ENCODE measurements around the gene PLRG1. TPM values are rescaled to one million over a fixed set of nuclear protein-coding genes. Genes with fewer than 3 reads are reported as not detected.

The PLRG1 gene
- total RNA-seq, 2 experiments from 2014 or later, result 123 to 125 TPM

DNA sequence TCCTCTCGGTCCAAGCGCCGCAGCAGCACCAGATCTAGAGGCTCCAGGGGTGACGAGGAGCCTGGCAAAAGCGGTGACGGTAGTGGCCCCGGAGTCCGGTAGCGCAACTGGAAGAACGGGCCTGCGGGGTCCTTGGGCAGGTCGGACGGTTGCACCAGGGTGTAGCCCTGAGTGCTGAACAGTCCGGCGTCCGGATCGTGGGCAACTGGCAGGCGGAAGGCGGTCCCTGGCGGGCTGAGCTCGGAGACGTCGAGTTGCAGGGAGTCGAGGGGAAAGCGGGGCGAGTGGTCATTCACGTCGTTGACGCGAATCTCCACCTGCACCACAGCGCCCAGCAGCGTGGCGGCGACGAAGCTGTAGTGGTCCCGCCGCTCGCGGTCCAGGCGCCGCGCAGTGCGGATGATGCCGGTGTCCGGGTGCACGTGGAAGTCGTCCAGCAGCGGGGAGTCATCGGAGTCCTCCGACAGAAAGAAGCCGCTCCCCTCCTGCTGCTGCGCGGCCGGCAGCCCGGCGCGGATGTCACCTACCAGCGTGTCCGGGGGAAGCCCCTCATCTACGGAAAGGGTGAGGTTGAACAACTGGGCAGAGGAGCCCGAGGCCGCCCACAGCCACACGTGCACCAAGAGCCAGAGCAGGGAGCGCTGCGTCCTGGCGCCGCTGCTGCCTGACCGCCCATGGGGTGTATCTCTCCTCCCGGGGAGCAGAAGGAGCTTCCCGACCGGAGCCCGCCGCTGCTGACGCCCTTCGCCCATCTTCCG lies 59.4 kb downstream of the PLRG1 start:
- ChIA-PET CTCF (no interaction called here), POLR2A (no interaction called here)
- H3K27me3 Mint-ChIP-seq, result peaks cover 55% of the 10 kb centered on the region
- H3K27ac Mint-ChIP-seq, result no peak overlapping the region
- H3K4me1 Mint-ChIP-seq, result peaks cover 18% of the 10 kb centered on the region
- intact Hi-C loops (cut with DNase I, micrococcal nuclease), result loop anchor here (1.0 to 10.0 kb wide), 5 partner anchors 60 to 706 kb away; partner anchors contain the start of genes SFRP2 (in 2 of the 2) and PLRG1 (in 1 of the 2)
- peak; percentile 59 for DNase-seq
- no peaks in the 10 kb centered on the region for H3K36me3 Mint-ChIP-seq (ENCODE audit: low read depth)
- H3K9me3 Mint-ChIP-seq (ENCODE audit: low read depth), result no peaks in the 10 kb centered on the region
- peak; percentile 67 for ATAC-seq
- H3K4me3 Mint-ChIP-seq, result peak overlapping the region; percentile 67

DNA sequence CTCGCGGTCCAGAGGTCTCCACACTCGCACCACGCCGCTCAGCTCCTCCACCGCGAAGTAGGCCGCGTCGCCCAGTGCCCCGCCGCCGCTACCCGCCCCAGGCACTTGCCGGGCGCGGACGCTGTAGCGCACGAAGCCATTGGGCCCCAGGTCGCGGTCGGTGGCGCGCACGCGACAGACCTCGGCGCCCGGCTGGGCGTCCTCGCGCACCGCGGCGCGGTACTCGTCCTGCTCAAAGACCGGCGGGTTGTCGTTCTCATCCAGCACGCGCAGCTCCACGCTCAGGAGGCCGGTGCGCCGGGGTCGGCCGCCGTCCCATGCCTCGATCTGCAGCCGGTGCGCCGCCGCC lies 60.0 kb downstream of the PLRG1 start:
- intact Hi-C loops (cut with DNase I, micrococcal nuclease), result loop anchor here (5.0 to 10.0 kb wide), 4 partner anchors 158 to 705 kb away; partner anchors contain the start of gene SFRP2 (in 2 of the 2)
- H3K4me1 Mint-ChIP-seq, result peaks cover 18% of the 10 kb centered on the region
- POLR2A ChIA-PET, result no interaction called here
- peak overlapping the region; percentile 67 for H3K4me3 Mint-ChIP-seq
- CTCF ChIA-PET, result no interaction called here
- H3K27ac Mint-ChIP-seq, result no peak overlapping the region
- peak; percentile 17 for DNase-seq
- no peak for ATAC-seq
- H3K27me3 Mint-ChIP-seq, result peaks cover 53% of the 10 kb centered on the region
- no peaks in the 10 kb centered on the region for H3K36me3 Mint-ChIP-seq (ENCODE audit: low read depth)
- no peaks in the 10 kb centered on the region for H3K9me3 Mint-ChIP-seq (ENCODE audit: low read depth)

DNA sequence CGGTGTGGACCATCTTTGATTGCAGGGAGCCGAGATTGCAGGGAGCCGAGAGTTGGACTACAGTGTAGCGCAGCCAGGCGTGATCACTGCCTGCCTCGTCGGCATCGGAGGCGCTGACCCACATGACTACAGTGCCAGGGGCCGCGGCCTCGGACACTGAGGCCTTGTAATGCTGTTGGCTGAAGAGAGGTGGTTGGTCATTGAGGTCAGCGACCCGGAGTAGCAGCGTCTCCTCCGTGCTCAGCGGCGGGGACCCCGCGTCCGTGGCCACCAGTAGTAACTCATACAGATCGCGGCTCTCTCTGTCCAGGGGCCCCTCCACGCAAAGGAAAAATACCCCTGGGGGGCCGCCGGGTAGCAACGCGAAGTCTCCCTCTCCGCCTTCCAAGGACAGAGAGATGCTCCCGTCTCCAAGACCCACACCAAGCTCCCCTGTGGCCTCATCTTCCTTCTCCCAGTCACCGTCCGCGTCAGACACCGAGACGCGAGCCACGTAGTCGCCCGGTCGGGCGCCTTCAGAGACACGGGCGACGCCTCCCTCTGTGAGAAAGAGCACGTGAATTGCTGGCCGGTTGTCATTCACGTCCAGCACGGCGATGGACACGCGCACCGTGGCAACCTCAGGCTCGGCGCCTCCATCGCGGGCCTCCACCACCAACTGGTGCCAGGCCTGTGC lies 60.5 kb downstream of the PLRG1 start:
- H3K4me1 Mint-ChIP-seq, result peaks cover 18% of the 10 kb centered on the region
- no peak overlapping the region for H3K4me3 Mint-ChIP-seq
- no peaks in the 10 kb centered on the region for H3K9me3 Mint-ChIP-seq (ENCODE audit: low read depth)
- POLR2A ChIA-PET, result no interaction called here
- DNase-seq (peak; percentile 6), ATAC-seq (no peak)
- intact Hi-C loops (cut with DNase I, micrococcal nuclease), result loop anchor here (5.0 to 10.0 kb wide), 4 partner anchors 157 to 705 kb away; partner anchors contain the start of gene SFRP2 (in 2 of the 2)
- CTCF ChIA-PET, result no interaction called here
- no peak overlapping the region for H3K27ac Mint-ChIP-seq
- H3K36me3 Mint-ChIP-seq (ENCODE audit: low read depth), result no peaks in the 10 kb centered on the region
- peaks cover 53% of the 10 kb centered on the region for H3K27me3 Mint-ChIP-seq

DNA sequence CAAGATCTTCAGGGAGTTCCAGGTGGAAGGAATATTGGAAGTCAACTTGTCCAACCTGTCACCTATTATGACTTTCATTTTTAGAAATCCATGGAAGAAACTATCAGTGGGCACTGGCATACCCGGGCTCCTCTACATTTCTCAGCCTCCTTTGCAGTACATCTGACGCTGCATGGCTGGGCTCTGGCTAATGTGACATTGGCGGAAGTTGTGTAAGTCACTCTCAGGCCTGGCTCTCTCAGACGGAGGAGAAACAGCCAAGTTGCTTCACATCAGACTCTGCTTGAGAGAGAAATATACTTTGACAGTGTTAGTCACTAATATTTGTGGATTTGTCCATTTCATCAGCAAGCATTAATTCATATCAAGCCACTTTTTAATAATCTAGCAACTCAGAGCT lies 63.1 kb downstream of the PLRG1 start:
- DNase-seq (no peak), ATAC-seq (no peak)
- POLR2A ChIA-PET, result no interaction called here
- peaks cover 34% of the 10 kb centered on the region for H3K27me3 Mint-ChIP-seq
- CTCF ChIA-PET, result interaction anchor here (0.7 kb wide), 1 partner anchor 62 kb away, joined by 6 read pairs; no protein-coding TSS in a partner anchor
- no peak overlapping the region for H3K27ac Mint-ChIP-seq
- H3K36me3 Mint-ChIP-seq (ENCODE audit: low read depth), result no peaks in the 10 kb centered on the region
- intact Hi-C loops (cut with DNase I, micrococcal nuclease), result no loop called here
- no peaks in the 10 kb centered on the region for H3K9me3 Mint-ChIP-seq (ENCODE audit: low read depth)
- peaks cover 12% of the 10 kb centered on the region for H3K4me1 Mint-ChIP-seq
- H3K4me3 Mint-ChIP-seq, result no peak overlapping the region

DNA sequence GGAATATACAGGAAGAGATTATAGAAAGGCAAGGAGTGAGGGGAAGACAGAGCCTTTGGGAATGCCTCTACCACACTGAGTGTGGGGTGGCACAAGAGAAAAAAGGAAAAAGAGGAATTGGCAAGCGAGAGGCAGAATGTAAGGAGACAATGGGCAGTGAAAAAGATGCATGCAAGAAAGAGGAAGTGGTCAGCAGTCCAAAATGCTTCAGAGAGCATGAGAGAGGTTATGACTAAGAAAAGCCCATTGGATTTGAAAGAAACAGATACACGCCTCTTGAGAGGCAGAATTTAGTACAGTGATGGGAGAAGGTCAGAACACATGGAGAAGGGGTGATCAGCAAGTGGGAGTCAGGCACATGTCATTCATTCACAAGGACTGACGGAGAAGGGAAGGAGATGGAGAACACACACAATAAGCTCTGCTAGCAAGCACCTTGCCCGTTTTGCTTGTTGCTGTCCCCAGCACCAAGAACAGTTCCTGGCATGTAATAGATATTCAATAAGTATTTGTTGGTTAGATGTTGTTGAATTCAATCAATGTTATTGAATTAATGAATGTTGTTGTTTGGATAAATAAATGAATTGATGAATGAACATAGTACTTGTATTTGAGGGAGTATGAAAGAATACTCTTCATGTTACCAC lies 65.0 kb downstream of the PLRG1 start:
- Mint-ChIP-seq H3K27ac (no peak overlapping the region), H3K4me3 (no peak overlapping the region), H3K36me3 (ENCODE audit: low read depth) (no peaks in the 10 kb centered on the region), H3K27me3 (peaks cover 20% of the 10 kb centered on the region), H3K4me1 (no peaks in the 10 kb centered on the region), H3K9me3 (ENCODE audit: low read depth) (no peaks in the 10 kb centered on the region)
- intact Hi-C loops (cut with DNase I, micrococcal nuclease), result no loop called here
- ATAC-seq, result no peak
- ChIA-PET CTCF (no interaction called here), POLR2A (no interaction called here)
- DNase-seq, result no peak

Other genes starting within 250 kb of the PLRG1 start
- gene DCHS2, start 58.6 kb downstream of the PLRG1 start, total RNA-seq, result under 1 TPM; 0.05 to 0.14 TPM
- gene FGB, start 12.6 kb upstream of the PLRG1 start, total RNA-seq, result not detected
- gene FGA, start 40.3 kb upstream of the PLRG1 start, total RNA-seq, result not detected
- not detected for gene FGG, start 62.3 kb upstream of the PLRG1 start, total RNA-seq
- not detected for gene LRAT, start 193.6 kb upstream of the PLRG1 start, total RNA-seq
- not detected for gene RBM46, start 230.9 kb upstream of the PLRG1 start, total RNA-seq

Measured in activated CD4-positive, alpha-beta T cell treated with anti-CD3 and anti-CD28 coated beads for 36 hours (primary cell).